ENCODE measurements around the gene TPD52L2. TPM values are rescaled to one million over a fixed set of nuclear protein-coding genes. Genes with fewer than 3 reads are reported as not detected.

Gene TPD52L2
- 10 to 100 TPM; 54.0 to 56.3 TPM for total RNA-seq

DNA sequence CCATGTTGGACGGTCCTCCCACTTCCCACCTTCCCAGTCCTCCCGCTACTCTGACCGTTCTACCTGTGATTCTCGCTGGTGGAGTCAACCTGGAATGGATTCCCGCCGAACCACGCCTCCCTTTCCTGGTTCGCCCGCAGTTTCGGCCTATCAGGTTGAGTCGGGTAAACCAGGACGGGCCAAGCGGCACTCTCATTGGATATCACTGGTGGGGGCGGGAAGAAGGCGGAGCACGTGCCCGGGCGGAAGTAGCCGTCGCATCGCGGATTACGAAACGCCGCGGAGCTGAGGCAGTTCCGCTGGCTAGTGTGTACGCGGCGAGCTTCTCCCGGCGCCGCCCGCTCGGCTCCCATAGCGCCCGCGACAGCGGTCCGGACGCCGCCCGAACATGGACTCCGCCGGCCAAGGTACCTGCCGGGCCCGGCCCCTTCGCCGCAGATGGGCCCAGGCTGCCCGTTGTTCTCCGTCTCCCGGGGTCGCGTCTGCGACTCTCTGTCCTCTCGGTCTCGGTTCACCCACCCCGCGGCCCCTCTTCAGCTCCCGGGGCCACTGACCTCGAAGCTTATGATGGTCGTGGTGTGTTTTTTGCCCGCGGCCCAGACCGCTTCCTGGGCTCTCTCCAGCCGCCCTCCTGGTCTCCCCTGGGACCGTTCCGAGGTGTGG is at the start of gene TPD52L2:
TPD52L2 (plus strand) TSS at position 293 of the 663 bp plus-strand sequence; CDS start at position 389, 96 bp downstream.
- CTCF ChIA-PET = interaction anchor here (0.6 to 3.2 kb wide), 21 partner anchors 9 to 328 kb away, joined by 3 to 15 read pairs (median 3); partner anchors contain the start of genes ARFRP1, PRPF6 and ZGPAT
- POLR2A ChIA-PET = interaction anchor here (0.6 to 1.2 kb wide), 6 partner anchors 9 to 327 kb away, joined by 3 to 5 read pairs (median 4); partner anchors contain the start of genes ARFRP1, LIME1, PTK6 and ZGPAT

DNA sequence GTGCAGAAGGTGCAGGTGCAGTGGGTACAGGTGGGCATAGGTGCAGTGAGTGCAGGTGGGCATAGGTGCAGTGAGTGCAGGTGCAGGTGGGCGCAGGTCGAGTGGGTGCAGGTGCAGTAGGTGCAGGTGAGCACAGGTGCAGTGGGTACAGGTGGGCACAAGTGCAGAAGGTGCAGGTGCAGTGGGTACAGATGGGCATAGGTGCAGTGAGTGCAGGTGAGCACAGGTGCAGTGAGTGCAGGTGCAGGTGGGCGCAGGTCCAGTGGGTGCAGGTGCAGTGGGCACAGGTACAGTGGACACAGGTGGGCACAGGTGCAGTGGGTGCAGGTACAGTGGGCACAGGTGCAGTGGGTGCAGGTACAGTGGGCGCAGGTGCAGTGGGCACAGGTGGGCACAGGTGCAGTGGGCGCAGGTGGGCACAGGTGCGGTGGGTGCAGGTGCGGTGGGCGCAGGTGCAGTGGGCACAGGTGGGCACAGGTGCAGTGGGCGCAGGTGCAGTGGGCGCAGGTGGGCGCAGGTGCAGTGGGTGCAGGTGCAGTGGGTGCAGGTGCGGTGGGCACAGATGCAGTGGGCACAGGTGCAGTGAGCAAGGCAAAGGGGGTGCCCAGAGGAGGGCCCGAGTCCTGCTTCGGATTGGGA is 49.3 kb upstream of the TPD52L2 start:
- intact Hi-C loops (cut with DNase I, micrococcal nuclease) = no loop called here
- no peaks in the 10 kb centered on the region for H3K4me1 Mint-ChIP-seq
- H3K36me3 Mint-ChIP-seq (ENCODE audit: low read depth) = no peaks in the 10 kb centered on the region
- H3K9me3 Mint-ChIP-seq (ENCODE audit: low read depth) = no peaks in the 10 kb centered on the region
- no peaks in the 10 kb centered on the region for H3K27me3 Mint-ChIP-seq
- POLR2A ChIA-PET = no interaction called here
- no peak for DNase-seq
- ATAC-seq = no peak
- CTCF ChIA-PET = no interaction called here
- no peak overlapping the region for H3K27ac Mint-ChIP-seq
- no peak overlapping the region for H3K4me3 Mint-ChIP-seq

More for the DNA sequence above, at the start of gene TPD52L2:
- intact Hi-C loops (cut with DNase I, micrococcal nuclease) = loop anchor here (1.0 to 10.0 kb wide), 22 partner anchors 8 to 650 kb away; partner anchors contain the start of genes ARFRP1 (in 2 of the 2), GMEB2 (in 1 of the 2), PPDPF (in 1 of the 2) and PRPF6 (in 1 of the 2)
- Mint-ChIP-seq H3K27ac (peak within 1 kb of the TSS; percentile 92), H3K4me1 (peaks cover 24% of the 10 kb centered on the region), H3K4me3 (peak within 1 kb of the TSS; percentile 79), H3K9me3 (ENCODE audit: low read depth) (no peaks in the 10 kb centered on the region), H3K36me3 (ENCODE audit: low read depth) (peaks cover 36% of the 10 kb centered on the region), H3K27me3 (no peaks in the 10 kb centered on the region)
- peak; percentile 99 for DNase-seq
- peak; percentile 86 for ATAC-seq

DNA sequence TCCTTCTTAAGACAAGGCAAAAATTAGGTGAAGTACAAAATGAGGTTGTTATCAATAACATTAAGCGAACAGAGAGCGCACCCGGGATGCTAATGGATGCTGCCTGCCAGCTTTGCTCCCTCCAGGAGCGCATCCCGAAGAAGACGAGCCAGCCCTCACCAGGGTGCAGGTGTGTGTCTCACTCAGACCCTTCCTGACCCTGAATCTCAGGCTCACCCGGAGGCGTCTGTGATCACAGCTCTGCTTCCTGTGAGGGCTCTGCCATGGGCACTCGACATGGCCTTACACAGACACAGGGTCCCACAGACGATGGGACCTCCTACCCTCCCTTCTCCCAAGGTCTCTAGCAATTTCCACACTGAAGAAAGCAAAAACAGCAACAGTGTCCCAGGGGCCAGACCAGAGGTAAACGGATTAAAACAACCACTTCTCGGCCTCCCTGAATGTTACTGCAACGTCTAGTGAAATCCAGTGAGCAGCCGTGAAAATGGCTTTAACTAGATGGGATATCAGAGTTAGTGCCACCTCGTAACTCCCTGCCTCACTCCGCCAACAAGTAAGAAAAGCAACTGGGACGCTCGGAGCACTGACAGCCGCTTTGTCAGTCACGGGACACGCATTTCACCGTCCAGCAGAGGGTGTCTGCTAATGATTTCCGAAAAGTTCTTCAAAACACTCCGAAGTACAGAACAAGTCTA is 45.7 kb upstream of the TPD52L2 start:
- Mint-ChIP-seq H3K36me3 (ENCODE audit: low read depth) (no peaks in the 10 kb centered on the region), H3K4me1 (no peaks in the 10 kb centered on the region), H3K27me3 (peaks cover 9% of the 10 kb centered on the region), H3K27ac (no peak overlapping the region), H3K9me3 (ENCODE audit: low read depth) (no peaks in the 10 kb centered on the region), H3K4me3 (peak overlapping the region; percentile 15)
- intact Hi-C loops (cut with DNase I, micrococcal nuclease) = no loop called here
- ATAC-seq (no peak), DNase-seq (no peak)
- CTCF ChIA-PET = interaction anchor here (1.5 kb wide), 1 partner anchor 34 kb away, joined by 6 read pairs; no protein-coding TSS in a partner anchor
- POLR2A ChIA-PET = no interaction called here

DNA sequence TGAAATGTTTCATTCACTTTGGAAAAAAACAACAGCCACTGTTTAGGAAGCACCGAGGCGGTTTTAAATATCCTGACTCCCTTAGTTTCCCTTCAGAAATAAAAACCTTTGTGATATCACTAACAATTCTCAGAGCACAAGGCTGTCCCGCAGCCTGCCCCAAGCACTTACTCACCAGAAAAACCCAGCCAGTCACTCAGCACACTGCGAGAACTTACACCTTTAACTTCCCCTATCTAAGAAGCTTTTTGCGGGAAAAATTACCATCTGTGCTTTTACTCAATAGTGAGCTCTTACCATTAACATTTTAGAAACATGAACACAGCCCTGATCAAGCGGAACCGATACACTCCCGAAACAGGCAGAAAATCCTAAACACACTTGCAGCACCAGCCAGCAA is 43.3 kb upstream of the TPD52L2 start:
- Mint-ChIP-seq H3K27me3 (peaks cover 21% of the 10 kb centered on the region), H3K4me3 (no peak overlapping the region)

DNA sequence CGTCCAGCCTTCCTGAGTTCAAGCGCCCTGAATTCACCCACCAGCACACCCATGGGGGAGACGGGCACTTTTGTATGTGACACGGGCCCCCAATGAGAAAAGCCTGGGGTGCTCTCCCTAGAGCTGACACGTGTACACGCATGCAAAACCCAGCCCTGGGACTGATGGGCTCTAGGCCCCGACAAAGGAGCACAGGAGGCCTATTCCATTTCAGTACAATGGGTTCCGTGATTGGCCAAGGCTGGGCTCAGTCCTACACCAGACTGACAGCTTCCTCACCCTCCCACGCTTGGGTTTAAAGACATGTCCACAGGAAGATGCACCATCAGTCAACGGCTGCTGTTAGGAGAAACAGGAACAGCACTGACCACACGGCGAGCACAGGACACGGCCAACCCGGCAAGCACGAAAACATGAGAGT is 42.8 kb upstream of the TPD52L2 start:
- peaks cover 24% of the 10 kb centered on the region for H3K27me3 Mint-ChIP-seq
- ATAC-seq = no peak

More for the DNA sequence above, 43.3 kb upstream of the TPD52L2 start:
- ChIA-PET CTCF (interaction anchor here (1.0 kb wide), 1 partner anchor 599 kb away, joined by 3 read pairs; no protein-coding TSS in a partner anchor), POLR2A (no interaction called here)
- intact Hi-C loops (cut with DNase I, micrococcal nuclease) = no loop called here
- Mint-ChIP-seq H3K4me1 (peaks cover 8% of the 10 kb centered on the region), H3K27ac (no peak overlapping the region), H3K9me3 (ENCODE audit: low read depth) (no peaks in the 10 kb centered on the region), H3K36me3 (ENCODE audit: low read depth) (no peaks in the 10 kb centered on the region)
- DNase-seq = no peak
- no peak for ATAC-seq

GRCh38 chr20:63823691-63824311 is 41.3 kb upstream of the TPD52L2 start:
- ChIA-PET CTCF (interaction anchor here (0.6 to 0.7 kb wide), 2 partner anchors 44 to 690 kb away, joined by 3 read pairs; no protein-coding TSS in a partner anchor), POLR2A (no interaction called here)
- Mint-ChIP-seq H3K4me3 (no peak overlapping the region), H3K9me3 (ENCODE audit: low read depth) (no peaks in the 10 kb centered on the region), H3K27ac (no peak overlapping the region), H3K36me3 (ENCODE audit: low read depth) (no peaks in the 10 kb centered on the region), H3K4me1 (peaks cover 8% of the 10 kb centered on the region), H3K27me3 (peaks cover 34% of the 10 kb centered on the region)
- no peak for ATAC-seq
- intact Hi-C loops (cut with DNase I, micrococcal nuclease) = no loop called here
- no peak for DNase-seq

More for the DNA sequence above, 42.8 kb upstream of the TPD52L2 start:
- intact Hi-C loops (cut with DNase I, micrococcal nuclease) = no loop called here
- ChIA-PET CTCF (interaction anchor here (1.0 kb wide), 1 partner anchor 600 kb away, joined by 3 read pairs; no protein-coding TSS in a partner anchor), POLR2A (no interaction called here)
- Mint-ChIP-seq H3K9me3 (ENCODE audit: low read depth) (no peaks in the 10 kb centered on the region), H3K4me1 (peaks cover 8% of the 10 kb centered on the region), H3K36me3 (ENCODE audit: low read depth) (no peaks in the 10 kb centered on the region), H3K4me3 (no peak overlapping the region), H3K27ac (no peak overlapping the region)
- DNase-seq = no peak

GRCh38 chr20:63825331-63826118 is 39.5 kb upstream of the TPD52L2 start:
- intact Hi-C loops (cut with DNase I, micrococcal nuclease) = no loop called here
- Mint-ChIP-seq H3K36me3 (ENCODE audit: low read depth) (no peaks in the 10 kb centered on the region), H3K4me3 (no peak overlapping the region), H3K27ac (no peak overlapping the region), H3K27me3 (peaks cover 47% of the 10 kb centered on the region), H3K9me3 (ENCODE audit: low read depth) (no peaks in the 10 kb centered on the region), H3K4me1 (peaks cover 18% of the 10 kb centered on the region)
- ChIA-PET CTCF (interaction anchor here (0.6 kb wide), 1 partner anchor 148 kb away, joined by 4 read pairs; no protein-coding TSS in a partner anchor), POLR2A (no interaction called here)
- DNase-seq (no peak), ATAC-seq (no peak)

- Mint-ChIP-seq H3K4me3 (no peak overlapping the region), H3K4me1 (peaks cover 18% of the 10 kb centered on the region), H3K36me3 (ENCODE audit: low read depth) (no peaks in the 10 kb centered on the region), H3K27me3 (peaks cover 46% of the 10 kb centered on the region), H3K27ac (no peak overlapping the region), H3K9me3 (ENCODE audit: low read depth) (no peaks in the 10 kb centered on the region)
- CTCF ChIA-PET = no interaction called here
- intact Hi-C loops (cut with DNase I, micrococcal nuclease) = no loop called here
- DNase-seq (no peak), ATAC-seq (no peak)
- POLR2A ChIA-PET = no interaction called here
Measured at GRCh38 chr20:63826753-63827152, 38.3 kb upstream of the TPD52L2 start.

GRCh38 chr20:63828124-63828523 is 36.9 kb upstream of the TPD52L2 start:
- no peaks in the 10 kb centered on the region for H3K36me3 Mint-ChIP-seq (ENCODE audit: low read depth)
- POLR2A ChIA-PET = interaction anchor here (0.6 kb wide), 1 partner anchor 10 kb away, joined by 3 read pairs; no protein-coding TSS in a partner anchor

GRCh38 chr20:63828545-63828944 is 36.5 kb upstream of the TPD52L2 start:
- no peak for DNase-seq
- H3K36me3 Mint-ChIP-seq (ENCODE audit: low read depth) = no peaks in the 10 kb centered on the region
- H3K9me3 Mint-ChIP-seq (ENCODE audit: low read depth) = no peaks in the 10 kb centered on the region
- no peak overlapping the region for H3K27ac Mint-ChIP-seq
- H3K4me1 Mint-ChIP-seq = peaks cover 18% of the 10 kb centered on the region
- intact Hi-C loops (cut with DNase I, micrococcal nuclease) = no loop called here
- H3K27me3 Mint-ChIP-seq = peaks cover 42% of the 10 kb centered on the region
- ChIA-PET CTCF (no interaction called here), POLR2A (no interaction called here)
- ATAC-seq = no peak
- H3K4me3 Mint-ChIP-seq = no peak overlapping the region

More at GRCh38 chr20:63828124-63828523, 36.9 kb upstream of the TPD52L2 start:
- Mint-ChIP-seq H3K9me3 (ENCODE audit: low read depth) (no peaks in the 10 kb centered on the region), H3K4me1 (peaks cover 18% of the 10 kb centered on the region), H3K4me3 (no peak overlapping the region), H3K27ac (no peak overlapping the region), H3K27me3 (peaks cover 43% of the 10 kb centered on the region)
- intact Hi-C loops (cut with DNase I, micrococcal nuclease) = no loop called here
- CTCF ChIA-PET = no interaction called here
- DNase-seq (no peak), ATAC-seq (no peak)
